Right renal cortex interstitium (tissue), 3 donors: ENCODE measurements around the gene RNF152. TPM values are rescaled to one million over a fixed set of nuclear protein-coding genes. Genes with fewer than 3 reads are reported as not detected.
"Not testable (repeated sequence)": the region's sequence is repeated elsewhere in the genome, so short reads cannot be mapped to it uniquely, and the experiment has no call there.

Experiments
- DNase-seq, 3 donors: peaks; one replicate each; pipeline ENCODE4 v3.0.0-alpha.2; 2013; ENCODE audit warnings: low read depth in 3 of 3, low spot score in 2 of 3
- polyA plus RNA-seq, 3 donors: library from polyadenylated mRNA; unstranded; fragments of 120-200 nt; gene quantifications; one replicate each; pipeline ENCODE4 v1.2.1, GENCODE V29; 2013; ENCODE audit not compliant: insufficient read length in 3 of 3

The RNF152 gene
- polyA plus RNA-seq, 3 donors, result 7.2 to 9.2 (median 7.6) TPM

DNA sequence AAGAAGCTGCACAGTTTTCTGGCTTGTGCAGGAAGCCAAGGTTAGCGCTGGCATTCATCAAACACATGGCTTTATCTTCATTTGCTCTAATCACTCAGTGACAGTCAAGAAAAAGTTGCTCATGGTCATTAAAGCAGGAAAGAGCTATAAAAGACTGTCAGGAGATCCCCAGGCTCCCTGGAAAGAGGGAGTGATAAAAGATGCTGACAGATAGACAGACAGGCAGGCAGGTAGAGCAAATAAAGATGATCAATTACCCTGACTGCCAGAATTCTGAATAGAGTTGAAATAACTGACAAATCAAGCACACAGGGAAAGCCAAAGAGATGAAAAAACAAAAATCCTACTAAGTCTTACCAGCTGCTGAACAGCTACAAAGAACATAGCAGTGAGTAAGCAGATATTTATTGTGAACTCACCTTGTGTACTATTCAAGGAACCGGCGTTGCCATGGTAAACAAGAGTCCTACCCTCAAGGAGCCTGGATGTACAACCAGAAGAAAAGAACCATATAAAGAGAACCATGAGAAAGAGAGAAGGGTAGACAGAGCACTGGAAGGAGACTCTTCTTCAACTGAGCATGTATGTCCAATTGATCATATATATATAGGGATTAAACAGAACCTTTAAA lies 68.0 kb downstream of the RNF152 start:
- DNase-seq, result no peak

DNA sequence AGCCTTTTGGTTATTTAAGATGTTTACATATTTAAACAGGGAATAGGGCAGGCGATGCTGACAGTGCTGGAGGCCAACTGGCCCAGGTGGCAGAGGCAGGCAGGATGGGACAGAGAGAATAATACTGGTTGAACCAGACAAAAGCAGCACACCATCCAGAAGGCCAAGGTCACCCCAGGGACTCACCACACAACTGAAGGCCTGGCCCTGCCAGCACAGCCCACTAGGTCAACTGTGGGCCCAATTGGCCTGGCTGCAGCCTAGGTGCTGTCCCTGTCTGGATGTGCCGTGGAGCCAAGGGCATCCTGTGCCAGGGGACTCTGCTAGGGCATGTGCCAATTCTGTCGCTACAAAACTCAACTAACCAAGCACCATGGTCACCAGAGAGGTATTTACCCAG lies 69.2 kb downstream of the RNF152 start:
- DNase-seq, result no peak

DNA sequence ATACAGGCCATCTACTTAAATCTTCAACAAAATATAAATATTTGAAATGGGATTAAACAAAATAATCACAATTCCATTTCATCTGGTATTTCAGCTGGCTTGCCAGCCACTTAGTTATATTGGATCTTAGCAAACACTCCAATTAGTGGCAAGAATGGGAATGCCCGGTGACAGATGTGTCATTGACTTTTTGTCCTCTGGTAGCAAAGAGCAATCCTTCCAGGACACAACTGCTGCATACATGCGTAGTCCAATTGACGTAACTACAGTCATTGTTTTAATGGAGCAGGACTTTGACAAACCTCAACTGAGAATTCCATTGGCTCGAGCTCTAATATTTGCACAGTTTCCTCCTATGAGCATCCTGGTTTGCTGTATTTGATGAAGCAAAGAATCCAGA lies 69.9 kb downstream of the RNF152 start:
- no peak for DNase-seq

DNA sequence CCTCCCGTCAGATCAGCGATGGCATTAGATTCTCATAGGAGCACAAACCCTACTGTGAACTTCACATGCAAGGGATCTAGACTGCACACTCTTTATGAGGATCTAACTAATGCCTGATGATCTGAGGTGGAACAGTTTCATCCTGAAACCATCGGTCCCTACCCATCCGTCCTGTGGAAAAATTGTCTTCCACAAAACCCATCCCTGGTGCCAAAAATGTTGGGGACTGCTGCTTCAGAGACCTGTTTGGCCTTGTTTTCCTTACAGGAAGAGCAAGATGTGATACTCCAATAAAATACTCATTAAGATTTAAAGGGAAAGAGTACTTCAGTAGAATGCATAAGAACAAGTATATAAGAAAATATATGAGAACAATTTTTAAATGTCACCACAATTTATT lies 71.1 kb downstream of the RNF152 start:
- no peak for DNase-seq

DNA sequence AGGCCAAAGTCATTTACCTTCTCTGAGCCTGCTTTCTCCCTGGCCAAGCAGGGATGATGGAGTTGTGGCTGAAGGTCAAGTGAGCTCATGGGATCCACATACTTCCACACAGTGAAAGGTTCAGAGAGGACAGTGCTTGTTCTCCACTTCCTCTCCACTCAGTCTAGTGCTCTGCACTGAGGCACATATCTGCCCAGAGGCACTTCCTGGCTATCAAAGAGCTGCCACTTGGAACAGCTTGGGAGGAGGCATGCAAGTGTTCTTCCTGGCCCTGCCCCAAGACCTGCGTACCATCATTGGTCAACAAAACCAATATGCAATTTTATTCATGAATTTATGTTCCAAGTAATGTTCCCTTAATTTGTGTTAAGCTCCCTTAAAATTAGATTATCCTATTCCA lies 71.9 kb downstream of the RNF152 start:
- no peak for DNase-seq

DNA sequence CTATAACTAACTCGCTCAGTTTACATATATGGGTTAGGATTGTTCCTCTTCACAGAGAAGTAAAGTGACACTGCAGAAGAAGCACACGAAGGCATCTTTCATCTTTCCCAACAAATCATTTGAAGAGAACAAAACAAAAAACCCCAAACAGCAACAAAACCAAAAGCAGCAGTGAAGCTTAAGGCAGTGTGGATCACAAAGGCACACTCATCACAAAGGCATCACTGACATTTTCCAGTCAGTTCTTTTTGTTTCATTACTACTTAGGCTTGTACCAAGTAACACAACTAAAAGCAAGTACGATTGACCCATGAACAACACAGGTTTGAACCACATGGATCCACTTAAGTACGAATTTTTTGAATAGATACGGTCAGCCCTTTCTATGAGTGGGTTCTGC lies 75.7 kb downstream of the RNF152 start:
- no peak for DNase-seq

DNA sequence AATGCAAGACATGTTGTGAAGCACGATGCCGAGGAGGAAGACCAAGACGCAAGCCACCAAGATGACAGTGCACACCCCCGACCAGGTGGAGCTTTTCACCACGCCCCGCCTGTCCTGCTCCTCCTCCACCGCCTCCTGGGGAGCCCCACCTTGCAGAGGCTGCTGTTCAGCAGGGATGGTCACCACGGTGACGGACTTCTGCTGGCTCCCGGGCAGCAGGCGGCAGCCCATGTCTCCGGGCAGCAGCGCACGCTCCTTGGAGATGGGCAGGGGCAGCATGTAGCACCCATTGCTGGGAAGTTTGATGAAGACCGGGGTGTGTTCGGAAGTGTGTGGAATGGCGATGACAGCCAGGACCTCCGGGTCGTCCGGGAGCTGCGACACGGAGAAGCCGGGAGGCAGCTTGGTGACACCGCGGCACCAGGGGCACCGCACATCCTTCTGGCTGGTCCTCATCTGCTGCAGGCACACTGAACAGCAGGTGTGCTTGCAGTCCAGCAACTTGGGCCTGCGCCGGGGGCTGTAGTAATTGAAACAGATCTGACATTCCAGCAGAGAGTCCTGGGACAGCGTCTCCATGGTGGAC lies 76.8 kb downstream of the RNF152 start:
- no peak for DNase-seq

DNA sequence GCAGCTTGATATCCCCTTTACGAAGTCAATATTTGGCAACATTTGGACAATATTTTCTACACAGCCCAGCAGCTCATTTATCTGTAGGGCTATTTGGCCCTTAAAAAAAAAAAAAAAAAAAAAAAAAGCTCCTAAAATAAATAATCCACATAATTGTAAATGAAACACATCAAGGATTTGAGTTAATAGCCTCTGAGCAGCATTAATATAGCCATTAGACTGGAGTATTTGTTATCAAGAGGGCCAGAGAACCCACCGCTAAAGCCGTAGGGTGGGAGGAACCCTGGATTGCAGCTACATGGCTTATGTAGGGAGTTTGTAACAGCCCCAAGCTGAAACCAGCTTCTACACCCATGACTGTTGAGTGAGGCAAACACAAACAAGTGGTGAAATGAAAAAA lies 84.5 kb downstream of the RNF152 start:
- no peak for DNase-seq

DNA sequence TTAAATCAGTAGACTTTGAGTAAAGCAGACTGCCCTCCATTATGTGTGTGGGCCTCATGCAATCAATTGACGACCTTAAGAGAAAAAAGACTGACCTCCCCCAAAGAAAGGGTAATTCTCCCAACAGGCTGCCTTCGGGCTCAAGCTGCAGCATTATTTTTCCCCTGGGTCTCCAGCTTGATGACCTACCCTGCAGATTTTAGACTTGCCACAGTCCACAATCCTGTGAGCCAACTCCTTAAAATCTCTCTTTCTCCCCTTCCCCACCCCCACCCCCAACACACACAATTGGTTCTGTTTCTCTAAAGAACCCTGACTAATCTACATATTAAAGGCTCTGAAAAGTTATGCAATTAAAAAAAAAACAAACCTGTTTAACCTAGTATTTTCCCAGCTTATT lies 89.4 kb downstream of the RNF152 start:
- DNase-seq, result no peak

DNA sequence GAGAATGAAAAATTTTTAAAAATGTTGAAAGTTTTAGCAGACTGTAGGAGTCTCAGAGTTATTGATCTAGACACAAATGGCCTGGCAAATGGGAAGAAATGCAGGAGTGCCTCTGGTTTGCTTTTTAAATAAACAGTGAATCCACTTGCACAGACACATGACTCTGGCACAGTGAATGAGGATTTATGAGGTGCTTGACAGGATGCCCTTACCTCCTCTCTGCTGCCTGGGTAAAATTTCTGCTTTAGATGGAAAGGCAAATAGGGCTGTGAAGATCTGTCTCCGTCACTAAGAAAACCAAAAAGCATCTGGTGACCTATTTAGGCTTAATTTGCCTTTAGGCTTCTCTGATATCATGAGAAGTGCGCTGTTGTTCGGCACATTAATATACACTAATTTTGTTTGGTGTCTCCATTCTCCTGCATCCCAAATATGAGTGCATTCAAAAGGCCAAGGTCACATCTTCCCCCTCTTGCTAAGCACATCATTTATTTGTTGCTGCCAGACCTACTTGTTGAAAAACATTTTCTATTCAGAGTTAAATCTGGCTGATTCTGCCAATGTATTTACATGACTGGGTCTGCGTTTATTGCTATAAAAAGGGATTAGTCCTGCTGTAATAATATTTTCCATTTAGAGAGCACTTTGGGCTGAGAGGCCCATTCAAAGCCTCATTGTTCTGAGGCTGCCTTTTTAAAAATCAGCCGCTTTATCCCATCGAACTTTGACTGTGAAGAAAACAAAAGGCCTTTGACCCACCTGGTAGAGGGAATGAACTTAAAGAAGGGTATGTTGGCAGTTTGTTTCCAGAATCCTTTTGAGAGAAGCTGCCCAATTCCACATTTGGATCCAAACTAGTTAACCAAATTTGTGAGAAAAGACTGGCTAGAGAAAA lies 94.9 kb downstream of the RNF152 start:
- no peak for DNase-seq

DNA sequence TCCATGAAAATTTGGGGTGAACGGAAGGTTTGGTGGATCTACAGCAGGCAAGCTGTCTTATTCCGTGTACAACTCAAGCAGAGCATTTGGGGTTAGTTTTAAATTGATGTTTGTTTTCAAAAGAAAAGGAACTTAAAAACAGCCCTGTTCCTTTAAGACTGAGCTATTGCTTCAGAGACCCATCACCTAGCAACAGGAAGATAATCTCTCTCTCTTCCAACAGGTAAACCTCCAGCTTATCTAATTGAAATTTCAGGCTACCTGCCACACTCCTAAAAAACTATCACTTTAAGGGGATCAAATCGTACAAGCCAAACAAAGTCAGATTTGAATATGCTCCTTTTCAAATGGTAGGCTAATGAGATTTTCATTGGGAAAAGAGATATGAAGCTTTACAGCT lies 101.8 kb downstream of the RNF152 start:
- DNase-seq, result no peak

DNA sequence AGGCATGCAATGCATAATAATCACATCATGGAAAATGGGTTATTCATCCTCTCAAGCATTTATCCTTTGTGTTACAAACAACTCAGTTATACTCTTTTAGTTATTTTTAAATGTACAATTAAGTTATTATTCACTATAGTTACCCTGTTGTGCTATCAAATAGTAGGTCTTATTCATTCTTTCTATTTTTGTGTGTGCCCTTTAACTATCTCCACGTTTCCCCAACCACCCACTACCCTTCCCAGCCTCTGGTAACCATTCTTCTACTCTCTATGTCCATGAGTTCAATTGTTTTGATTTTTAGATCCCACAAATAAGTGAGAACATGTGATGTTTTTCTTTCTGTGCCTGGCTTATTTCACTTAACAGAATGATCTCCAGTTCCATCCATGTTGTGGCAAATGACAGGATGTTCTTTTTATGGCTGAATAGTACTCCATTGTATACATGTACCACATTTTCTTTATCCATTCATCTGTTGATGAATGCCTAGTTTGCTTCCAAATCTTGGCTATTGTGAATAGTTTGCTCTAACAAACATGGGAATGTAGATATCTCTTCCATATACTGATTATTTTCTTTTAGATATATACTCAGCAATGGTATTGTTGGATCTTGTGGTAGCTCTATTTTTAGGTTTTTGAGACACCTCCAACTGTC lies 105.7 kb downstream of the RNF152 start:
- not testable (repeated sequence) for DNase-seq

DNA sequence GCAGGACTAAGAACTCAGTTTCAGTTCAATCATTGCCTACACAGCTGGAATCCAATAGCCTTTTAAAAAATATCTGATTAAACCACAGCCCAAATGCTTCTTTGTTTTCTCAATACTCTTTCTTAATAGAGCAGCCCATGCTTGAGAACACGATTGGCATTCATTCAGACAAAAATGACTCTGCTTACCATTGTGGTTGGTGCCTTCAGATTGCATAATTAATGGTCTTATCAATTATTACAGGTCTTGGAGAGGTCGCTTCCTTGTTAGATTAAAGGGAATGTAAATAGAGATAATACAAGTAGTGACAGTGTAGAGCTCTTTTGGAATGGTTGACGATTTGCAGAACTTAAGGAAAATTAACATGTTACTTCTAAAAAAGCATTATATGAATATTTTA lies 107.2 kb downstream of the RNF152 start:
- DNase-seq, result no peak

DNA sequence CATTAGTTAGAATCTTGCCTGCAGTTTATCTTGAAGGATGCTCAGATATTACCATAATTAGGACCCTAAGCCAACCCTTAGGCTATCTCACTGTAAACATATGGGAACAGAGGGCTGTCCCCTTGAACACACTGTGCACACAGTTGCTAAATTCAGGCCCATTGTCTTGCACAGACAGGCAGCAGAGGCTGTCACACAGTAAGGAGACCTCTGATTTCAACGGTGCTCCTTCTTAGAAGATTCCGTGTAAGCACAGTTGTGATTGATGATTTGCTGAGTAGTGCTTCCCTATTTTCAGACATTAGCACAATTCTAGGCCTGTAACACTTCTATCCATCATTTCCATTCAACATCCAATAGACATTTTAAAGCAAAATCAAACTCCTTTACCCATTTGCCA lies 108.0 kb downstream of the RNF152 start:
- no peak for DNase-seq

DNA sequence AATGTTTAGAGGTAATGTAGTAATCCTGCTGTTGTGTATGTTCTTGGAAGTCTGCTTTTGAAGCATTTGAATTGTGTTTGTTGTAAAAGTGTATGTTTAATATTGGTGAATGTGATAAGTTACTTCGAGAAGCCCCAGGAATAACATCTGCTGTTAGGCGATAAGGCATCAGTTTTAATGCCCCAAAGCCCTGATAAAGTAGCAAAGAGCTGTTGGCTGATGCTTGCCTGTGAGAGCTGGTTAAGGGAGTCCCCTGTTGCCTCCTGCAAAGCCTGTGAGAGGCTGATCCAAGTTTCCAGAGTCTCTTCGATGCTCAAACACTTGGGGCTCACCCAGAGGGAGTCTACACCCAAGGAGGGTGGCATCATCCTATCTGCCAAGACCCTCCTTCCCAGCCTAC lies 110.3 kb downstream of the RNF152 start:
- no peak for DNase-seq

DNA sequence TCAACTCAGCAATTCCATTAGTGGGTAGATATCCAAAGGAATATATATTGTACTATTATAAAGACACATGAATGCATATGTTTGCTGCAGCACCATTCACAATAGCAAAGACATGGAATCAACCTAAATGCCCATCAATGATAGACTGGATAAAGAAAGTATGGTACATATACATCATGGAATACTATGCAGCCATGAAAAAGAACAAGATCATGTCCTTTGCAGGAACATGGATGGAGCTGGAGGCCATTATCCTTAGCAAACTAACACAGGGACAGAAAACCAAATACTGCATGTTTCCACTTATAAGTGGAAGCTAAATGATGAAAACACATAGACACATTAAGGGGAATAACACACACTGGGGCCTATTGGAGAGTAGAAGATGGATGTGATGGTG lies 116.6 kb downstream of the RNF152 start:
- not testable (repeated sequence) for DNase-seq

DNA sequence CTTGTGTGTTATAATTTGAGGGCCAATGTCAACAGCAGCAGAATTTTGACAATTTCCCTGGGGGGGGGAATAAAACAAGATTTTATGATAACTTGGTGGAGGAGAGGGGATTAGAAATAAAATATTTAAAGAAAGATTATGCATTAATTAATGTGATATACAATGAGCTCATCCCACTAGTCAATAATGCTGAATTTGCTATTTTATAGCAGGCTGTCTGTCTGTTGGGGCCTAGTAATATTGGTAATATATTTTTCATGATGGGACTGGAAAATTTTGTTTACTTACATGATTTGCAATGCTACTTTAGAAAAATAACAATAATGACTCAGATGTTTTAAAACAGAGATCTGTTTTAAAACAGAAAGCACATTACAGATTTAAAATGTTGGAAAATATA lies 118.0 kb downstream of the RNF152 start:
- DNase-seq, result no peak

DNA sequence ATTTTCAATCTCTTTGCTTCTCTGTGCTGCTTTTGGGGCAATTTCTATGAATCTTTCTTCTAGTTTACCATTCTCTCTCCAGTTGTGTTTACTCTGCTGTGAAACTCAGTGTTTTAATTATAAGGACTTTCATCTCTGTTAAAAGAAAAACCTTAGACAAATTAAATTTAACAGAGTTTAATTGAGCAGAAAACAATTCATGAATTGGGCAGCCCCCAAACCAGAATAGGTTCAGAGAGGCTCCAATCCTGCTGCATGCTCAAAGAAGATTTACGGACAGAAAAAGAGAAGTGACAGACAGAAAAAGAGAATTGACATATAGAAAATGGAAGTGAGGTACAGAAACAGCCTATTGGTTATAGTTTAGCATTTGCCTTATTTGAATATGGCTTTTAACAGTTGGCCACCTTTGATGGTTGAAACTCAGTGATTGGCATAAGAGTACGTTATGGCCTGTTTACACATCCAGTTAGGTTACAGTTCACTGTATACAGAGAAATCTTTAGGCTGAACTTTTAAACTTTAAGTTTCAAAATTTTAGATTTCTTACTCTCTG lies 120.4 kb downstream of the RNF152 start:
- DNase-seq, result no peak

DNA sequence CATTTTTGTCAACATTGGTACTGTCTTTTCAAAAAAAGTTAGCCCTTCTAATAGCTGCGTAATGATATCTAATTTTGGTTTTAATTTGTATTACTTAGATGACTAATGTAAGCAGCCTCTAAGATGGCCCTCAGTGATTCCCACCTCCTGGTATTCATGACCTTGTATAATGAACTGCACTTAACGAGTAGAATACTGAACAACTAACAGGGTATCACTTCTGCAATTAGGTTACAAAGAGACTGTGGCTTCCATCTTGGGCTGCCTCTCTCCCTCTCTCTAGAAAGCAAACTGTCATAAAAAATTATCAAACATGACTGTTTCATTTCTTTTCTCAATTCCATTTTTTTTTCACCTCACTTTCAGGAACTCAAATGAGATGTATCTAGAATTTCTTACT lies 120.9 kb downstream of the RNF152 start:
- no peak for DNase-seq

DNA sequence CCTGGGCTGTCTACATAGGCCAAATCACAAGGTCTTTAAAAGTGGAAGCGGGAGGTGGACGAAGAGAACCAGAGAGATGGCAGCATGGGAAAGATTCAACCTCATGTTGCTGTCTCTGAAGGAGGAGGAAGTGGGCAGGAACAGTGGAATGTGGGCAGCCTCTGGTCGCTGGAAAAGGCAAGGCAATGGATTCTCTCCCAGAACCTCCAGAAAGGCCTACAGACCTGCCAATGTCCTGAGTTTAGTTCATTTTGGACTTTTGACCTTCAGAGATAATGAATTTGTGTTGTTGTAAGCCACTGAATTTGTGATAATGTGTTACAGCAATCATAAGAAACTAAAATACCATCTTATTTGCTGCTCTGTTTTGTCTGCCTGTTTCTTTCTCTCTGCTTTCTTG lies 122.5 kb downstream of the RNF152 start:
- no peak for DNase-seq

DNA sequence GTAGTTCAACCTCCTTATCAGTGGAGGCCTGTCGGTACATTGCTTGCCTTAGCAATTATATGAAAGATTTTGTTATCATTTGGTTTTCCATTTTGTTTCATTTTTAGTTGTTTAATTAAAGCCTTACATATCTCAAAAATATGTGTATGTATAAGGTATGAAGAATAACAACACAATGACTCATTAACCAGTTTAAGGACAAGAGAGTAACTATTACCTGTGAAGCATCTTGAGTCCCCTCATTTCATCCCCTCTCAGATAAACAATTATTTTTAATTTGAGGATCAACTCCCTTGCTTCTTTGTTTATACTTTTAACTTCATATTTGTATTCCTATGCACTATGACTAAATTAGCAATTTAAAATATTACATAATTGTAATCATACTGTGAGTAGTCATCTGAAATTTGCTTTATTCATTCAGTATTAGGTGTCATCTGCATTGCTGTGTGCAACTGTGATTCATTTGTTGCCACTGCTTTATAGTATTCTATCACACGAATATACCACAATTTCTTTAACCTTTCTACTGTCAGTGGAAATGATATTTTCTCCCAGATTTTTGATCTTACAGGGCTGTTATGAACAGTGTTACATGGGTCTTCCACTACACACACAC lies 126.4 kb downstream of the RNF152 start:
- DNase-seq, result no peak
